Heart right ventricle (tissue), 16 donors: ENCODE results near the gene AP5M1. TPM values are rescaled to one million over a fixed set of nuclear protein-coding genes. Genes with fewer than 3 reads are reported as not detected.
A peak's percentile ranks its signal among the peaks of the same experiment; 100 is the strongest.

Experiments used
- ATAC-seq, 8 donors: fragments of 200-7000 bp; cut with Tn5 transposase; one replicate each; pipeline ENCODE4 v1.9.1; 2020; ENCODE audit warnings: mild to moderate bottlenecking in 8 of 8, moderate library complexity in 8 of 8, moderate number of reproducible peaks in 1 of 8
- DNase-seq, 2 donors: peaks; one replicate each; pipeline ENCODE4 v3.0.0-alpha.2; 2020
- H3K27ac ChIP-seq, 10 donors: fragments of 200-600 bp; sonication (generic) in 2 of 10; one replicate each; pipeline versions ENCODE4 v1.5.0 to v1.8.0; 2020 to 2022; ENCODE audit warnings: mild to moderate bottlenecking in 3 of 10
- H3K27me3 ChIP-seq, 7 donors: fragments of 200-600 bp; one replicate each; pipeline ENCODE4 v1.8.0; 2021 to 2022; ENCODE audit warnings: mild to moderate bottlenecking in 2 of 7
- H3K36me3 ChIP-seq, 9 donors: fragments of 200-600 bp; sonication (generic) in 1 of 9; one replicate each; pipeline versions ENCODE4 v1.5.0 to v1.8.0; 2020 to 2022; ENCODE audit warnings: mild to moderate bottlenecking in 2 of 9
- H3K4me1 ChIP-seq, 9 donors: fragments of 200-600 bp; sonication (generic) in 1 of 9; one replicate each; pipeline versions ENCODE4 v1.5.0 to v1.8.0; 2020 to 2022; ENCODE audit warnings: mild to moderate bottlenecking in 4 of 9
- H3K4me3 ChIP-seq, 10 donors: fragments of 200-600 bp; sonication (generic) in 2 of 10; one replicate each; pipeline versions ENCODE4 v1.5.0 to v1.8.0; 2020 to 2022; ENCODE audit warnings: mild to moderate bottlenecking in 7 of 10, moderate library complexity in 2 of 10
- H3K9me3 ChIP-seq, 11 donors: fragments of 200-600 bp in 10 of 11; sonication (generic) in 2 of 11; one replicate each; pipeline versions ENCODE4 v1.5.0 to v1.8.0; 2013 to 2022; ENCODE audit warnings: mild to moderate bottlenecking in 2 of 11, control low read depth in 1 of 11, moderate library complexity in 1 of 11
- CTCF ChIP-seq, 9 donors: fragments of 200-600 bp; sonication (generic) in 2 of 9; IDR thresholded peaks; one replicate each; pipeline versions ENCODE4 v1.5.0 to v1.8.0; 2021 to 2022; ENCODE audit warnings: antibody characterized with exemption in 9 of 9, mild to moderate bottlenecking in 5 of 9, moderate library complexity in 1 of 9
- WGBS, 2 donors: extraction: QIAGEN DNeasy Blood & Tissue Kit; methylation state at CpG; one replicate each; pipeline ENCODE4 v1.1.7; 2013; ENCODE audit warnings: inconsistent platforms in 1 of 2; 5-methylcytosine and 5-hydroxymethylcytosine counted together
- intact Hi-C, 10 donors: fragments of 100-400 bp; cut with DNase I; formaldehyde crosslinking; loops; one replicate each; pipeline versions ENCODE4 v1.11.1 to v1.14.2; 2022
- polyA plus RNA-seq, 2 donors: library from polyadenylated mRNA; stranded (reverse); fragments of 200-250 nt; gene quantifications; one replicate each; pipeline ENCODE4 v1.2.3, GENCODE V29; 2013
- total RNA-seq, 10 donors: library from RNA; stranded (reverse); fragmentation: NEBNext Ultra II Directional in 3 of 10; extraction: Animal tissue kit (Norgen Biotek cat#: 25700) in 3 of 10; gene quantifications; one replicate each; pipeline versions ENCODE4 v1.2.1 to v1.2.4, GENCODE V29; 2021 to 2023
- donor health status: Arrhythmogenic right ventricular cardiomyopathy.
- donor health status: ischemic (EF 13 %, LVEDD 7.1; RV severe dilation, severe dysfunction).
- donor health status: healthy with polysubstance abuse.
- donor health status: DM: no; HTN: yes; CAD: no.
- donor health status: DM: no; HTN: no; CAD: no.
- donor health status: ischemic (EF 25% LVEDD 6.9; RV normal size, moderate dysfunction).
- donor health status: ischemic (EF 25% LVEDD 5.7; RV mildly dilated, moderate dysfunction).
- donor health status: healthy.
- donor health status: DM: yes; HTN: yes; CAD: no.
- donor health status: Ischemic cardiomyopathy.
- donor health status: ischemic (EF 35%, LVEDD 5.7; RV mildly dilated, moderate dysfunction).
- donor health status: nonischemic (EF 11% LVEDD 7.7; RV severe dilation, severe dysfunction).
- donor health status: DM: yes; HTN: yes; CAD: no.
- donor health status: PGD.
- donor health status: ischemic (EF 29% LVEDD 5.4; RV normal size, mild dysfunction).
- donor health status: nonischemic (EF 23%, LVEDD 6.1; RV moderate dilation, normal function).

Gene AP5M1
- total and polyA plus RNA-seq, 12 donors: 4.7 to 56.8 (median 45.2) TPM

GRCh38 chr14:57291692-57292647, 23.2 kb downstream of the AP5M1 start:
- Histone ChIP-seq H3K4me3 (no peak overlapping the region), H3K27me3 (no peaks in the 10 kb centered on the region), H3K27ac (no peak overlapping the region), H3K4me1 (peaks cover 0 to 3% (median 0%) of the 10 kb centered on the region in 9 donors), H3K9me3 (no peaks in the 10 kb centered on the region), H3K36me3 (peaks cover 0 to 70% (median 22%) of the 10 kb centered on the region in 9 donors)
- DNase-seq (no peak), ATAC-seq (no peak)
- no peak for TF ChIP-seq CTCF (IDR thresholded peaks at IDR 0.05)
- 63% methylated on average over 6 of the region's 6 CpGs for WGBS, 2 donors
- intact Hi-C loops: loop anchor here in 2 of 10 donors (10.0 kb wide), 2 partner anchors 77 to 87 kb away; no protein-coding TSS in a partner anchor

- H3K4me1 ChIP-seq: peaks cover 0 to 6% (median 0%) of the 10 kb centered on the region in 9 donors
- peaks cover 0 to 48% (median 7%) of the 10 kb centered on the region in 9 donors for H3K36me3 ChIP-seq
- H3K4me3 ChIP-seq: no peak overlapping the region
- no peak overlapping the region for H3K27ac ChIP-seq
- H3K9me3 ChIP-seq: no peaks in the 10 kb centered on the region
- TF ChIP-seq CTCF (IDR thresholded peaks at IDR 0.05): peak in 7 of 9 donors; percentile 8 to 53 (median 41)
- ATAC-seq (no peak), DNase-seq (no peak)
- WGBS, 2 donors: 98 to 100% methylated on average over 1 of the region's 1 CpG
- H3K27me3 ChIP-seq: no peaks in the 10 kb centered on the region
- intact Hi-C loops: loop anchor here in 2 of 10 donors (10.0 kb wide), 2 partner anchors 79 to 89 kb away; no protein-coding TSS in a partner anchor
These were observed 25.4 kb downstream of the AP5M1 start for GRCh38 chr14:57293866-57294837.

GRCh38 chr14:57295239-57295638, 26.5 kb downstream of the AP5M1 start:
- ATAC-seq (no peak), DNase-seq (no peak)
- no peak for TF ChIP-seq CTCF (IDR thresholded peaks at IDR 0.05)
- Histone ChIP-seq H3K4me1 (peaks cover 0 to 6% (median 0%) of the 10 kb centered on the region in 9 donors), H3K4me3 (no peak overlapping the region), H3K9me3 (no peaks in the 10 kb centered on the region), H3K27me3 (no peaks in the 10 kb centered on the region), H3K27ac (no peak overlapping the region), H3K36me3 (peaks cover 0 to 37% (median 6%) of the 10 kb centered on the region in 9 donors)
- intact Hi-C loops: loop anchor here in 2 of 10 donors (10.0 kb wide), 2 partner anchors 80 to 90 kb away; no protein-coding TSS in a partner anchor
- 49 to 62% methylated on average over 1 of the region's 1 CpG for WGBS, 2 donors
